DOHH2 (cell line): ENCODE results near the gene TPCN1.

ENCODE experiments used
- EZH2phosphoT487 ChIP-seq: fragments of 200-600 bp; sonication (generic); IDR thresholded peaks from 2 replicates; pipeline ENCODE4 v1.6.1; 2017; ENCODE audit warnings: borderline replicate concordance, mild to moderate bottlenecking, antibody characterized with exemption, low read length, moderate library complexity, mixed read lengths
- TF ChIP-seq, protein P1 (sequence below): fragments of 200-600 bp; sonication (generic); IDR thresholded peaks from one replicate; pipeline ENCODE4 v1.5.1; 2014; ENCODE audit warnings: antibody characterized with exemption, mild to moderate bottlenecking, low read depth, low read length; ENCODE audit not compliant: poor library complexity, severe bottlenecking

- no peak for TF ChIP-seq EZH2phosphoT487
- TF ChIP-seq, protein P1, sequence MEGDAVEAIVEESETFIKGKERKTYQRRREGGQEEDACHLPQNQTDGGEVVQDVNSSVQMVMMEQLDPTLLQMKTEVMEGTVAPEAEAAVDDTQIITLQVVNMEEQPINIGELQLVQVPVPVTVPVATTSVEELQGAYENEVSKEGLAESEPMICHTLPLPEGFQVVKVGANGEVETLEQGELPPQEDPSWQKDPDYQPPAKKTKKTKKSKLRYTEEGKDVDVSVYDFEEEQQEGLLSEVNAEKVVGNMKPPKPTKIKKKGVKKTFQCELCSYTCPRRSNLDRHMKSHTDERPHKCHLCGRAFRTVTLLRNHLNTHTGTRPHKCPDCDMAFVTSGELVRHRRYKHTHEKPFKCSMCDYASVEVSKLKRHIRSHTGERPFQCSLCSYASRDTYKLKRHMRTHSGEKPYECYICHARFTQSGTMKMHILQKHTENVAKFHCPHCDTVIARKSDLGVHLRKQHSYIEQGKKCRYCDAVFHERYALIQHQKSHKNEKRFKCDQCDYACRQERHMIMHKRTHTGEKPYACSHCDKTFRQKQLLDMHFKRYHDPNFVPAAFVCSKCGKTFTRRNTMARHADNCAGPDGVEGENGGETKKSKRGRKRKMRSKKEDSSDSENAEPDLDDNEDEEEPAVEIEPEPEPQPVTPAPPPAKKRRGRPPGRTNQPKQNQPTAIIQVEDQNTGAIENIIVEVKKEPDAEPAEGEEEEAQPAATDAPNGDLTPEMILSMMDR: no peak
These were observed 118.8 kb downstream of the TPCN1 start for GRCh38 chr12:113340061-113340460.
